Measurements from ENCODE around the gene ABI1.

Gene ABI1

DNA sequence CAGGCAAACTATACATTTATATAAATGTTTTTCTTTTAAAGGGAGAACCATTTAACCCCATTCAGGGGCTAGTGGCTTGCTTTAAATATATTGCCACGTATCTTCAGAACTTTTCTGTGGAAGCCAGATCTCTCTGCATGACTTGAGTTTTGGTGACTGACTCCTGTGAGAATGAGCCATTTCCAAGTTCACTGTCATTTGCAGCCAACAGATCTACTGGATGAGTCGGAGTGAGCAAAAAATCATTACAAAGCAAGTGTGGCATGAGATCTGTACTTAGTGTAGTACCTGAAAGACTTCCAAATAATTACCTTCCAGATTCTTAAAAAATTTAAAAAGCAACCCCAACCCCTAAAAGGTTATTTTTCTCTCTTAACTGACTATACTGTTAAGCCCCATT, 117.7 kb downstream of the ABI1 start:
- H3K4me1 ChIP-seq (ENCODE audit: insufficient read depth, low read length, severe bottlenecking): peaks cover 46% of the 10 kb centered on the region
- no peak overlapping the region for H3K4me2 ChIP-seq (ENCODE audit: low read length)
- no peak overlapping the region for H3K4me3 ChIP-seq (ENCODE audit: low read depth, low read length, poor library complexity, severe bottlenecking)
- no peak overlapping the region for H3K9ac ChIP-seq (ENCODE audit: low read length)
- no peaks in the 10 kb centered on the region for H3K9me2 ChIP-seq (ENCODE audit: low read depth, low read length)
- H3K36me3 ChIP-seq (ENCODE audit: insufficient read depth, low read length): peaks cover 96% of the 10 kb centered on the region
- H3K27me3 ChIP-seq (ENCODE audit: insufficient read depth, low read length): no peaks in the 10 kb centered on the region
- peaks cover 12% of the 10 kb centered on the region; the same call in 1 of the 2 replicates for H3F3A ChIP-seq (ENCODE audit: insufficient read depth, low read length)
- TF ChIP-seq, protein P1, sequence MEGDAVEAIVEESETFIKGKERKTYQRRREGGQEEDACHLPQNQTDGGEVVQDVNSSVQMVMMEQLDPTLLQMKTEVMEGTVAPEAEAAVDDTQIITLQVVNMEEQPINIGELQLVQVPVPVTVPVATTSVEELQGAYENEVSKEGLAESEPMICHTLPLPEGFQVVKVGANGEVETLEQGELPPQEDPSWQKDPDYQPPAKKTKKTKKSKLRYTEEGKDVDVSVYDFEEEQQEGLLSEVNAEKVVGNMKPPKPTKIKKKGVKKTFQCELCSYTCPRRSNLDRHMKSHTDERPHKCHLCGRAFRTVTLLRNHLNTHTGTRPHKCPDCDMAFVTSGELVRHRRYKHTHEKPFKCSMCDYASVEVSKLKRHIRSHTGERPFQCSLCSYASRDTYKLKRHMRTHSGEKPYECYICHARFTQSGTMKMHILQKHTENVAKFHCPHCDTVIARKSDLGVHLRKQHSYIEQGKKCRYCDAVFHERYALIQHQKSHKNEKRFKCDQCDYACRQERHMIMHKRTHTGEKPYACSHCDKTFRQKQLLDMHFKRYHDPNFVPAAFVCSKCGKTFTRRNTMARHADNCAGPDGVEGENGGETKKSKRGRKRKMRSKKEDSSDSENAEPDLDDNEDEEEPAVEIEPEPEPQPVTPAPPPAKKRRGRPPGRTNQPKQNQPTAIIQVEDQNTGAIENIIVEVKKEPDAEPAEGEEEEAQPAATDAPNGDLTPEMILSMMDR (IDR thresholded peaks at IDR 0.05; ENCODE audit: low read length): no peak
- no peak for TF ChIP-seq EZH2 (IDR thresholded peaks at IDR 0.05; ENCODE audit: borderline replicate concordance, low read length)
- no peaks in the 10 kb centered on the region for H3K79me2 ChIP-seq (ENCODE audit: insufficient read depth, low read length)
- H4K20me1 ChIP-seq (ENCODE audit: insufficient read depth, low read length): no peaks in the 10 kb centered on the region
- H2AFZ ChIP-seq (ENCODE audit: low read length): no peak overlapping the region
- no peaks in the 10 kb centered on the region for H3K9me3 ChIP-seq (ENCODE audit: low read length)
- peak overlapping the region; percentile 65 for H3K27ac ChIP-seq (ENCODE audit: low read depth, low read length, poor library complexity, severe bottlenecking)

- Histone ChIP-seq H3K4me2 (ENCODE audit: low read length) (no peak overlapping the region), H3K4me1 (ENCODE audit: insufficient read depth, low read length, severe bottlenecking) (peaks cover 63% of the 10 kb centered on the region), H2AFZ (ENCODE audit: low read length) (no peak overlapping the region), H3K27ac (ENCODE audit: low read depth, low read length, poor library complexity, severe bottlenecking) (peak overlapping the region; percentile 99), H3K79me2 (ENCODE audit: insufficient read depth, low read length) (no peaks in the 10 kb centered on the region), H3K4me3 (ENCODE audit: low read depth, low read length, poor library complexity, severe bottlenecking) (no peak overlapping the region), H4K20me1 (ENCODE audit: insufficient read depth, low read length) (no peaks in the 10 kb centered on the region), H3K27me3 (ENCODE audit: insufficient read depth, low read length) (no peaks in the 10 kb centered on the region), H3F3A (ENCODE audit: insufficient read depth, low read length) (peaks cover 12% of the 10 kb centered on the region; the same call in 1 of the 2 replicates), H3K9me2 (ENCODE audit: low read depth, low read length) (no peaks in the 10 kb centered on the region), H3K36me3 (ENCODE audit: insufficient read depth, low read length) (peaks cover 87% of the 10 kb centered on the region), H3K9ac (ENCODE audit: low read length) (no peak overlapping the region), H3K9me3 (ENCODE audit: low read length) (no peaks in the 10 kb centered on the region)
- TF ChIP-seq EZH2 (IDR thresholded peaks at IDR 0.05; ENCODE audit: borderline replicate concordance, low read length): no peak
- TF ChIP-seq, protein P1 (IDR thresholded peaks at IDR 0.05; ENCODE audit: low read length): no peak
These were observed 119.4 kb downstream of the ABI1 start for GRCh38 chr10:26741368-26741767.

DNA sequence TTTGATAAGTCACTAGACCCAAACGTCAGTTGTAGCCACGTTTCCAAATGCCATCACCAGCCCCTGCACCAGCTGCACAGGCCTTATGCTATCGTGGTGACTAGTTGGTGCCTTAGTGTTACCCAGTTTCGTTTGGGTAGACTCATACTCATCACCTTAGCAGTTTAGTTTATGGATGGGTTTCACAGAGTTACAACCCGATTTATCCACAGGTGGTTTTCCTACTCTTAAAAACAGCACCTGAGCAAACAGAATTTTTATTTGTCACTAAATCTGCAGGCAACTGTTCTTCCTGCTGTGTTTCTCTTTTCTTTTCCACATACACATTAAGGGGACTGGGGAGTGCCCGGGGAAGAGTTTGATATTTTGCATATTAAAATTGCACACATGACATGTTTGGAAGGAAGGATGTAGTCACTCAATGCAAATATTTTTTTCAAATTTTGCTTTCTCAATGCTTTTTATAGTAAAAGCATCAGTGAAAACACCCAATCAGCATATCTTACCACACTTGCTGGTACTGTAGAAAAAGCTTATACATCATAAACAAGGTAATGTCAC, 121.6 kb downstream of the ABI1 start:
- peak overlapping the region; percentile 24 for H3K4me3 ChIP-seq (ENCODE audit: low read depth, low read length, poor library complexity, severe bottlenecking)
- no peak overlapping the region for H2AFZ ChIP-seq (ENCODE audit: low read length)
- H3K27me3 ChIP-seq (ENCODE audit: insufficient read depth, low read length): no peaks in the 10 kb centered on the region
- peak overlapping the region; percentile 99 for H3K27ac ChIP-seq (ENCODE audit: low read depth, low read length, poor library complexity, severe bottlenecking)
- peaks cover 12% of the 10 kb centered on the region; the same call in 1 of the 2 replicates for H3F3A ChIP-seq (ENCODE audit: insufficient read depth, low read length)
- no peaks in the 10 kb centered on the region for H3K9me2 ChIP-seq (ENCODE audit: low read depth, low read length)
- TF ChIP-seq, protein P1 (IDR thresholded peaks at IDR 0.05; ENCODE audit: low read length): no peak
- TF ChIP-seq EZH2 (IDR thresholded peaks at IDR 0.05; ENCODE audit: borderline replicate concordance, low read length): no peak
- peak overlapping the region; percentile 64 for H3K9ac ChIP-seq (ENCODE audit: low read length)
- peaks cover 65% of the 10 kb centered on the region for H3K4me1 ChIP-seq (ENCODE audit: insufficient read depth, low read length, severe bottlenecking)
- H3K79me2 ChIP-seq (ENCODE audit: insufficient read depth, low read length): no peaks in the 10 kb centered on the region
- H4K20me1 ChIP-seq (ENCODE audit: insufficient read depth, low read length): no peaks in the 10 kb centered on the region
- peak overlapping the region; percentile 60 for H3K4me2 ChIP-seq (ENCODE audit: low read length)
- H3K9me3 ChIP-seq (ENCODE audit: low read length): no peaks in the 10 kb centered on the region
- peaks cover 87% of the 10 kb centered on the region for H3K36me3 ChIP-seq (ENCODE audit: insufficient read depth, low read length)
